GM23248 (cell line): ENCODE data around the gene CTNNA2. TPM values are rescaled to one million over a fixed set of nuclear protein-coding genes. Genes with fewer than 3 reads are reported as not detected.

ENCODE experiments used
- DNase-seq: peaks from one replicate; pipeline ENCODE4 v3.0.0-alpha.2; 2015
- H2AFZ ChIP-seq: fragments of 200-600 bp; sonication (generic); 2 replicates; pipeline ENCODE4 v1.6.1; 2016; ENCODE audit warnings: antibody characterized with exemption
- H3F3A ChIP-seq: fragments of 200-600 bp; sonication (generic); 2 replicates; pipeline ENCODE4 v1.6.1; 2016; ENCODE audit warnings: mild to moderate bottlenecking, antibody characterized with exemption, mixed run types; ENCODE audit not compliant: insufficient read depth
- H3K27ac ChIP-seq: fragments of 200-600 bp; sonication (generic); 2 replicates; pipeline ENCODE4 v1.5.1; 2016; ENCODE audit warnings: mild to moderate bottlenecking
- H3K27me3 ChIP-seq: fragments of 200-600 bp; sonication (generic); replicated peaks from 2 replicates; pipeline ENCODE4 v1.6.1; 2016; ENCODE audit warnings: mild to moderate bottlenecking; ENCODE audit not compliant: insufficient read depth
- H3K36me3 ChIP-seq: fragments of 200-600 bp; sonication (generic); 2 replicates; pipeline ENCODE4 v1.6.1; 2016; ENCODE audit warnings: low read depth, mild to moderate bottlenecking
- H3K4me1 ChIP-seq: fragments of 200-600 bp; sonication (generic); 2 replicates; pipeline ENCODE4 v1.6.1; 2016; ENCODE audit warnings: mild to moderate bottlenecking; ENCODE audit not compliant: insufficient read depth
- H3K4me2 ChIP-seq: fragments of 200-600 bp; sonication (generic); one replicate; pipeline ENCODE4 v1.6.1; 2016; ENCODE audit warnings: mild to moderate bottlenecking; ENCODE audit not compliant: unreplicated experiment
- H3K4me3 ChIP-seq: fragments of 200-600 bp; sonication (generic); 2 replicates; pipeline ENCODE4 v1.5.1; 2016; ENCODE audit warnings: mild to moderate bottlenecking
- H3K79me2 ChIP-seq: fragments of 200-600 bp; sonication (generic); 2 replicates; pipeline ENCODE4 v1.6.1; 2016; ENCODE audit warnings: mild to moderate bottlenecking; ENCODE audit not compliant: insufficient read depth
- H3K9ac ChIP-seq: fragments of 200-600 bp; sonication (generic); 2 replicates; pipeline ENCODE4 v1.6.1; 2016; ENCODE audit warnings: mild to moderate bottlenecking
- H3K9me2 ChIP-seq: fragments of 200-600 bp; sonication (generic); 2 replicates; pipeline ENCODE4 v1.6.1; 2016; ENCODE audit warnings: mixed run types, mild to moderate bottlenecking, moderate library complexity; ENCODE audit not compliant: insufficient read depth
- H3K9me3 ChIP-seq: fragments of 200-600 bp; sonication (generic); one replicate; pipeline ENCODE4 v1.6.1; 2017; ENCODE audit warnings: low read depth
- H4K20me1 ChIP-seq: fragments of 200-600 bp; sonication (generic); 2 replicates; pipeline ENCODE4 v1.6.0; 2016; ENCODE audit not compliant: insufficient read depth
- EZH2 ChIP-seq: fragments of 200-600 bp; sonication (generic); IDR thresholded peaks from 2 replicates; pipeline ENCODE4 v1.6.1; 2018; ENCODE audit warnings: antibody characterized with exemption, mild to moderate bottlenecking; ENCODE audit not compliant: insufficient read depth, poor library complexity, severe bottlenecking
- EZH2phosphoT487 ChIP-seq: fragments of 200-600 bp; sonication (generic); IDR thresholded peaks from 2 replicates; pipeline ENCODE4 v1.6.1; 2018; ENCODE audit warnings: antibody characterized with exemption, moderate library complexity, mild to moderate bottlenecking, low read depth; ENCODE audit not compliant: insufficient read depth
- WGBS, 2 experiments: methylation state at CpG; one replicate each; pipeline ENCODE4 v1.1.6; 2015 to 2017; ENCODE audit warnings: low lambda C conversion rate in 2 of 2, low coverage in 1 of 2; ENCODE audit errors: missing lambda C conversion rate in 2 of 2; 5-methylcytosine and 5-hydroxymethylcytosine counted together
- in situ Hi-C: fragments of 300-500 bp; cut with MboI; formaldehyde crosslinking; loops from 2 replicates; pipeline ENCODE4 v1.15.0; 2020
- polyA plus RNA-seq: library from polyadenylated mRNA; unstranded; fragments of >200 nt; fragmentation: Nextera tagmentation; extraction: Ambion mirVana; gene quantifications from 2 replicates; pipeline ENCODE4 v1.2.1, GENCODE V29; 2016
- total RNA-seq: library from RNA; depleted of rRNA; stranded (reverse); fragments of >200 nt; shearing (Covaris generic); gene quantifications from 2 replicates; pipeline ENCODE4 v1.2.3, GENCODE V29; 2014

Gene CTNNA2
- total and polyA plus RNA-seq, 2 experiments from 2014 or later: not detected

DNA sequence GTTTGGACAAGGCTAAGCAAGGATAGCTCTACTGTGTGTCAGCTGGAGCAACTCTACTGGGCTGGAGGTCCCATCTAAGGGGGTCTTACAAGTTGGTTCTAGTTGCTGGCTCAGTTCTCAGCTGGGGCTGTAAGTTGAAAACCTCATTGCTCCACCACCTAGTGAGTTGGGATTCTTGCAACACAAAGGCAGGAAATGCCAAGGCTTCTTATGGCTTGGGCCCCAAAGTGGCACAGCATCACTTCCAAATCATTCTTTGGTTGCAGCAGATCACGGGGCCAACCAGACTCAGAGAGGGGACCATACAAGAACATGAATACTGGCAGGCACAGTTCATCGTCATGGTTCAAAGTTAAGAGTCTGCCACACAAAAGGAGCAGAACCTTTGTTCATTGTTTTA lies 459.0 kb downstream of the CTNNA2 start:
- DNase-seq: peak; percentile 40
- H3K36me3 ChIP-seq: no peaks in the 10 kb centered on the region

GRCh38 chr2:79972661-79973060 lies 459.8 kb downstream of the CTNNA2 start:
- DNase-seq: no peak
- WGBS, 2 experiments: 18 to 21% methylated on average over 4 of the region's 4 CpGs
- H4K20me1 ChIP-seq: no peaks in the 10 kb centered on the region
- H3K27ac ChIP-seq: no peak overlapping the region
- no peaks in the 10 kb centered on the region for H3K4me1 ChIP-seq
- no peak overlapping the region for H3K9ac ChIP-seq
- in situ Hi-C loops: no loop called here
- TF ChIP-seq EZH2 (no peak), EZH2phosphoT487 (no peak)
- no peaks in the 10 kb centered on the region for H3K27me3 ChIP-seq
- H3K79me2 ChIP-seq: no peaks in the 10 kb centered on the region
- H3K4me2 ChIP-seq: no peak overlapping the region
- H3K9me2 ChIP-seq: no peaks in the 10 kb centered on the region
- H3K36me3 ChIP-seq: no peaks in the 10 kb centered on the region
- no peaks in the 10 kb centered on the region for H3K9me3 ChIP-seq
- no peaks in the 10 kb centered on the region for H3F3A ChIP-seq
- H2AFZ ChIP-seq: no peak overlapping the region
- no peak overlapping the region for H3K4me3 ChIP-seq

More for the DNA sequence above, 459.0 kb downstream of the CTNNA2 start:
- H3K4me2 ChIP-seq: no peak overlapping the region
- H3F3A ChIP-seq: no peaks in the 10 kb centered on the region
- in situ Hi-C loops: no loop called here
- WGBS, 2 experiments: 21 to 25% methylated on average over 2 of the region's 2 CpGs
- H3K27me3 ChIP-seq: no peaks in the 10 kb centered on the region
- H3K9me2 ChIP-seq: no peaks in the 10 kb centered on the region
- H3K27ac ChIP-seq: no peak overlapping the region
- no peak overlapping the region for H3K9ac ChIP-seq
- no peaks in the 10 kb centered on the region for H3K9me3 ChIP-seq
- no peak overlapping the region for H2AFZ ChIP-seq
- no peak overlapping the region for H3K4me3 ChIP-seq
- no peaks in the 10 kb centered on the region for H3K79me2 ChIP-seq
- TF ChIP-seq EZH2phosphoT487: no peak
- no peak for TF ChIP-seq EZH2
- no peaks in the 10 kb centered on the region for H4K20me1 ChIP-seq
- H3K4me1 ChIP-seq: no peaks in the 10 kb centered on the region

DNA sequence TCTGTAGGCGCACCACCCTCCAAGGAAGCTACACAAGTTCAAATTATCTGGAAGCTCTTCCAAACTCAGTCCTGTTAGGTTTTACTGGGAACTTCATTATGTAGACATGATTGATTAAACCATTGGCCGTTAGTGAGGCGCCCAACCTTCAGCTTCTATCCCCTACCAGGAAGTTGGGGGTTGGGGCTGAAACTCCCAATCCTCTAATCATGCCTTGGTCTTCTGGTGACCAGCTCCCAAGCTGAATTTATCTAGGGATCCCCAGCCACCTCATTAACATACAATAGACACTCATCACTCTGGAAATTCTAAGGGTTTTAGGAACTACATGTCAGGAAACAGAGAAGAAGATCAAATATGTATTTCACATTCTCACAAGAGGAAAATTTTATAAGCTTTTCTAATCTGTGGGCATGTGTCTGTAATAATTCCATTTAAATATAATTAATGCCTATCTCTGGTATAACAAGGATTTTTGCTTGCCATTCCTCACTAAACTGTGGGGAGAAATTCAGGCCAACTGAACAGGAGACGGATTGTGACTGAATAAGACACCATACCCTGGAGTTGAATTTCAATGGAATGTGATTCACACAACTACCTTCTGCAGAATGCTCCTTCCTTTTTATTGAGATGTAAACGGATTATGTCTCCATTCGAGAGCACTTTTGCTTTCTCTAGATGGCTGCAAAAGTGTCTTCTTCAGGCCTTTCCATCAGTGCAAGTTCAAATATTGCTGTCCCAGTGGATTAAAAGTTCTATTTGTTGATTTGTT lies 463.1 kb downstream of the CTNNA2 start:
- Histone ChIP-seq H3K4me1 (no peaks in the 10 kb centered on the region), H3K79me2 (no peaks in the 10 kb centered on the region), H3K9me2 (no peaks in the 10 kb centered on the region), H2AFZ (no peak overlapping the region), H3K4me3 (no peak overlapping the region), H3K9ac (no peak overlapping the region), H3K36me3 (no peaks in the 10 kb centered on the region), H3K9me3 (no peaks in the 10 kb centered on the region), H4K20me1 (no peaks in the 10 kb centered on the region), H3K27me3 (no peaks in the 10 kb centered on the region), H3K27ac (no peak overlapping the region), H3K4me2 (no peak overlapping the region), H3F3A (no peaks in the 10 kb centered on the region)
- TF ChIP-seq EZH2 (no peak), EZH2phosphoT487 (no peak)
- in situ Hi-C loops: no loop called here
- no peak for DNase-seq
- 12 to 16% methylated on average over 6 of the region's 6 CpGs for WGBS, 2 experiments

DNA sequence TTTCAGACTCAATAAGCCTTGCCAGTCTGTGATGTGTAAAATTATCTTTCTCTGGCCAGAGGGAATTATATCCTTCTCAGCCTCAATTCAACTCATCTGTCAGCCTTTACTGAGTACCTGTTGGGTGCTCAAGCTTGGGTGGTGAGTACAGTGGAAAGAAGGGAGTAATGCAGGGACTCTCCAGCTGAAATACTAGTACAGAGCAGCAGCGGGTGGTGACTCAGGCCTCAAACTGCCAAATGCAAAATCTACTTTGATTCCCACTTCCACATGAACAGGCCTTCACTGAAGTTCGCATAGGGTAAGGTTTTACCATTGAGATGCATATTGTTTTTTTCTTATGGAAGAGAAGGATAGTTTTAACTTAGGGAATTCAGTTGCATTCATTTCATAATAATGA lies 464.9 kb downstream of the CTNNA2 start:
- TF ChIP-seq EZH2phosphoT487 (no peak), EZH2 (no peak)
- Histone ChIP-seq H3K4me2 (no peak overlapping the region), H3K9me2 (no peaks in the 10 kb centered on the region), H3K27me3 (no peaks in the 10 kb centered on the region), H3K9ac (no peak overlapping the region), H3K36me3 (no peaks in the 10 kb centered on the region), H3K79me2 (no peaks in the 10 kb centered on the region), H3K9me3 (no peaks in the 10 kb centered on the region), H3K27ac (no peak overlapping the region), H4K20me1 (no peaks in the 10 kb centered on the region), H2AFZ (no peak overlapping the region), H3K4me3 (no peak overlapping the region), H3K4me1 (no peaks in the 10 kb centered on the region), H3F3A (no peaks in the 10 kb centered on the region)
- 14 to 23% methylated on average over 2 of the region's 2 CpGs for WGBS, 2 experiments
- in situ Hi-C loops: no loop called here
- peak; percentile 30 for DNase-seq

GRCh38 chr2:79980116-79980515 lies 467.3 kb downstream of the CTNNA2 start:
- TF ChIP-seq EZH2phosphoT487 (no peak), EZH2 (no peak)
- Histone ChIP-seq H3K4me2 (no peak overlapping the region), H3K36me3 (no peaks in the 10 kb centered on the region), H3K4me1 (no peaks in the 10 kb centered on the region), H3F3A (no peaks in the 10 kb centered on the region), H3K9ac (no peak overlapping the region), H3K4me3 (no peak overlapping the region), H3K79me2 (no peaks in the 10 kb centered on the region), H3K27ac (no peak overlapping the region), H3K27me3 (no peaks in the 10 kb centered on the region), H3K9me2 (no peaks in the 10 kb centered on the region), H4K20me1 (no peaks in the 10 kb centered on the region), H2AFZ (no peak overlapping the region), H3K9me3 (no peaks in the 10 kb centered on the region)
- in situ Hi-C loops: no loop called here
- 0% methylated on average over 1 of the region's 1 CpG for WGBS, 2 experiments
- no peak for DNase-seq
